ELF-1 (cell line): ENCODE data around the gene GAS5.

Experiments
- DNase-seq: peaks from one replicate; pipeline ENCODE4 v3.0.0-alpha.2; 2016; ENCODE audit warnings: low read depth, low spot score

The GAS5 gene

DNA sequence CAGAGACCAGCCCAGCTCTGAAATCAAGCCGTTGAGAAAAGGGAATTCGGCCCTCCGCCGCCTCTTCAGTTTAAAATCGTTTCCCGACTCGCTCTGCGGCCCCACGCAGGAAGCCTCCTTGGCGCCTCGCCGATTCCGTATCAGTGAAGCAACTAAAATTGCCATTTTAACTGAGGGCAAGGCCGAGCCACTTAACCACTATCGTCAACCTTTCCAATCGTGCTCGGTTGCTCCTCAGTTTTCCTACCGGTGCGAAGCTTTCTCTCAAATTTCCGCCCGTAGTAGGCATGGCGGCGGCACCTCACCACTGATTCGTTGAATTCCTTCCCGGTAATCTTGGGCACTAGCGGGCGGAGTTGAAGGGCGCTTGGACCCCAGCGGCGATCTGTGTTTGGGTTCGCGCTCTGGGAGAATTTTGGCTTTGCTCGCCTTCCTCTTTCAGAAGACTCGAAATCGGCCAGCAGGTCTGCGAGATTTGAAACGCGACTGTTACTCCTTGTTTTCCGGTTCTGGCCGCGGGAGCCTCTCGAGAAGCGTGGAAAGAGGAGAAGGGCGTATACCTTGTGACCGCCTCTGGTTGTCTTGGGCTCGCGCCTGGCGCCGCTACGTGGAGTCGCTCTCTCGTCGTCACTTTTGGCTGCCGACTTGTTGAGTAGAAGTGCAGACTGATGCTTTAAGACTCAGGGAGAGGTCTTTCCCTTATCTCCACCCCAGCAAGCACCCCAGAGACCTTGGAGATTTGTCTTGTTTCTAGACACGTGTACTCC lies 43.3 kb downstream of the GAS5 start, which contains the start of the genes CENPL and DARS2:
TSS of gene CENPL (minus strand) at position 569 of the 767 bp plus-strand sequence. CDS start 13,584 bp downstream, outside the sequence.
TSS of gene DARS2 (plus strand) at position 359 of the 767 bp plus-strand sequence. CDS start 557 bp downstream, outside the sequence.
- peak; percentile 98 for DNase-seq

DNA sequence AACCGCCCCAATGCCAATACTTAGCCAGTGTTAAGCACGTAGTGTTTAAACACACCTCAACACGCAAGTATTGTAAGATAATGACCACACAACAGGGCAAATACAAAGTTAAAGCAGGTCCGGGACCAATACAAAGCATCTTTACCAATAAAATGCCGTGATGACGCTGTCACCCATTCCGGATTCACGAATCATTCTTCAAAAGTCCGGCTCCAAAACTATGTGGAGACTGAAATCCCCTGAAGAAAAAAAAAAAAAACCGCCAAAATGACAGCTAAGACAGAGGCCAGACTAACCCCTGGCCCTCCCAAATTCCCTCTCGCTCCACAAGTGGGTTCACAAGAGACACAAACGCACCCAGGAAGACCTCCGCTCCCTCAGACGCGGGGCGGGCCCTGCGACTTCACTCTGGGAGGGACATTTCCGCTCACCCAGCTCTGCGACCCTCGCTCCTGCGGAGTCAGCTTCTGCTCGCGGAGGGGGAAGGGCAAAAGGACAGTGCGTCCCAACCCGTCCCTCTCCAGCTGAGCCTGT lies 43.9 kb downstream of the GAS5 start:
- DNase-seq = no peak

DNA sequence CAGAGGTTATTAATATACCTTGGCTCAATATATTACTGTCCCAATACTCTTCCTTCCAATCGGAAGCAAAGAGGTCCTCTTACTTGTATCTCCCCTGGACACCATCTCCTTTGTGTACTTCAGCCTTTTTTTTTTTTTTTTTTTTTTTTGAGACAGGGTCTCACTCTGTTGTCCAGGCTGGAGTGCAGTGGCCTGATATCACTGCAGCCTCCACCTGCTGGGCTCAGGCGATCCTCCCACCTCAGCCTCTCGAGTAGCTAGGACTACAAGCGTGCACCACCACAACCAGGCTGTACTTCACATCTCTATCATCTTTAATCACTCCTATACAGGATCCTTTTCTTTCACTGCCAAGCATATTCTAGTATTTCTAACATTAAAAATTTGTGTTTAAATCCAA lies 46.1 kb downstream of the GAS5 start:
- DNase-seq = peak; percentile 1

DNA sequence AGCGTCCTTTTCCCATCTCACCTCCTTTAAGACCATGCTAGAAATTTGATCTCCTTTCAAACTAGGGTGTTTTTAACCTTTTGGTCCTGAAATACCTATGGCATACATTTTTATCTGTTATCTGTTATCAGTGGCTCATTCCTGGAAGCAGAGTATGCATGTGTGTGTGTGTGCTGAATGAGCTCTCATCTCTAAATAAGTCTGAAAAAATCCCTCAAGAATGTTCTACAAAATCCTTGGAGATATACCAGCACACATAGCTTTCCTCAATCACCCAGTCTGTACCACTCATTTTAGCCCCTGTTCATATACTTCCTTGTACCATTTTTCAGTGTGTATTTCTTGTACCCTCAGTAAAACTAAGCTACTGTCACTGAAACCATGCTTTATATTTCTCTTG lies 49.3 kb downstream of the GAS5 start:
- no peak for DNase-seq
